ENCODE results near the gene SLC7A9.

Gene SLC7A9

DNA sequence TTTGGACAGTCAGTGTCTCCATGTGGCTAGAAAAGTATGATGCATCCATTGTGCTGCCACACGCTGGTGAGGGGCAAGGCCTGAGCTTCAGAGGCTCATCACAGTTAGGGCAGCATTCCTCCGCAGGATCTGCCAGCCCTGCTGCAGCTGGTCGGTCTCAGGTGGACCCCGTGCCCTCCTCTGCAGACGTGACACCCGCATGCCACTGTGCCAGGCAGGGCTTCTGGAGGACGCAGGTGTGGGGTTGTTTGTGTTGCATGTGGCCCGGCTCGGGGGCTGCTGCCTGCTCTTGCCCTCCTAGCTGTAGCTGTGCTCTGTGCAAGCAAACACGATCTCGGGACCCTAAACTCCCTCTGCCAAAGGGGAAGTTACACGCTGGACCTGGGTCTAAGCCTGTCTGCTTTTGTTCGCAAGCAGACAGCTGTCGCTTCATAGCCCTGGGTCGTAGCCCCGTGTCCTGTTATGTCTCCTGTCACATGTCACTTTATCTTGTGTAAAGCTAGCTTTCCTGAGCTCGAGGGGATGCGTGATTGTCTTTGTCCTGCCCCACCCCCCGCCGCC lies 45.3 kb downstream of the SLC7A9 start:
- TF ChIP-seq, protein P1, sequence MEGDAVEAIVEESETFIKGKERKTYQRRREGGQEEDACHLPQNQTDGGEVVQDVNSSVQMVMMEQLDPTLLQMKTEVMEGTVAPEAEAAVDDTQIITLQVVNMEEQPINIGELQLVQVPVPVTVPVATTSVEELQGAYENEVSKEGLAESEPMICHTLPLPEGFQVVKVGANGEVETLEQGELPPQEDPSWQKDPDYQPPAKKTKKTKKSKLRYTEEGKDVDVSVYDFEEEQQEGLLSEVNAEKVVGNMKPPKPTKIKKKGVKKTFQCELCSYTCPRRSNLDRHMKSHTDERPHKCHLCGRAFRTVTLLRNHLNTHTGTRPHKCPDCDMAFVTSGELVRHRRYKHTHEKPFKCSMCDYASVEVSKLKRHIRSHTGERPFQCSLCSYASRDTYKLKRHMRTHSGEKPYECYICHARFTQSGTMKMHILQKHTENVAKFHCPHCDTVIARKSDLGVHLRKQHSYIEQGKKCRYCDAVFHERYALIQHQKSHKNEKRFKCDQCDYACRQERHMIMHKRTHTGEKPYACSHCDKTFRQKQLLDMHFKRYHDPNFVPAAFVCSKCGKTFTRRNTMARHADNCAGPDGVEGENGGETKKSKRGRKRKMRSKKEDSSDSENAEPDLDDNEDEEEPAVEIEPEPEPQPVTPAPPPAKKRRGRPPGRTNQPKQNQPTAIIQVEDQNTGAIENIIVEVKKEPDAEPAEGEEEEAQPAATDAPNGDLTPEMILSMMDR (IDR thresholded peaks at IDR 0.05; ENCODE audit: unreplicated experiment in 3 of 3), result no peak
- H3K27me3 Mint-ChIP-seq (ENCODE audit: low read depth), result peaks cover 13% of the 10 kb centered on the region
- peak overlapping the region in 2 of 3 experiments; percentile 2 to 35 for H3K4me3 Mint-ChIP-seq

GRCh38 chr19:32823747-32824102 lies 45.8 kb downstream of the SLC7A9 start:
- H3K4me1 Mint-ChIP-seq, result peaks cover 13% of the 10 kb centered on the region
- H3K27me3 Mint-ChIP-seq (ENCODE audit: low read depth), result peaks cover 13% of the 10 kb centered on the region
- no peaks in the 10 kb centered on the region for H3K36me3 Mint-ChIP-seq (ENCODE audit: low read depth)
- TF ChIP-seq, protein P1 (IDR thresholded peaks at IDR 0.05; ENCODE audit: unreplicated experiment in 3 of 3), result no peak
- no peak overlapping the region for H3K4me3 Mint-ChIP-seq
- H3K9me3 Mint-ChIP-seq, result no peaks in the 10 kb centered on the region
- H3K27ac Mint-ChIP-seq, result no peak overlapping the region

More for the DNA sequence above, 45.3 kb downstream of the SLC7A9 start:
- Mint-ChIP-seq H3K4me1 (peaks cover 13% of the 10 kb centered on the region), H3K36me3 (ENCODE audit: low read depth) (peaks cover under 1% of the 10 kb centered on the region), H3K27ac (peak overlapping the region in 1 of 3 experiments; percentile 40), H3K9me3 (no peaks in the 10 kb centered on the region)

- H3K4me3 Mint-ChIP-seq, result no peak overlapping the region
- no peaks in the 10 kb centered on the region for H3K9me3 Mint-ChIP-seq
- H3K27ac Mint-ChIP-seq, result no peak overlapping the region
- peaks cover 13% of the 10 kb centered on the region for H3K27me3 Mint-ChIP-seq (ENCODE audit: low read depth)
- H3K4me1 Mint-ChIP-seq, result peaks cover 13% of the 10 kb centered on the region
- no peaks in the 10 kb centered on the region for H3K36me3 Mint-ChIP-seq (ENCODE audit: low read depth)
- TF ChIP-seq, protein P1 (IDR thresholded peaks at IDR 0.05; ENCODE audit: unreplicated experiment in 3 of 3), result no peak
Observed at GRCh38 chr19:32822916-32823746, 46.4 kb downstream of the SLC7A9 start.

DNA sequence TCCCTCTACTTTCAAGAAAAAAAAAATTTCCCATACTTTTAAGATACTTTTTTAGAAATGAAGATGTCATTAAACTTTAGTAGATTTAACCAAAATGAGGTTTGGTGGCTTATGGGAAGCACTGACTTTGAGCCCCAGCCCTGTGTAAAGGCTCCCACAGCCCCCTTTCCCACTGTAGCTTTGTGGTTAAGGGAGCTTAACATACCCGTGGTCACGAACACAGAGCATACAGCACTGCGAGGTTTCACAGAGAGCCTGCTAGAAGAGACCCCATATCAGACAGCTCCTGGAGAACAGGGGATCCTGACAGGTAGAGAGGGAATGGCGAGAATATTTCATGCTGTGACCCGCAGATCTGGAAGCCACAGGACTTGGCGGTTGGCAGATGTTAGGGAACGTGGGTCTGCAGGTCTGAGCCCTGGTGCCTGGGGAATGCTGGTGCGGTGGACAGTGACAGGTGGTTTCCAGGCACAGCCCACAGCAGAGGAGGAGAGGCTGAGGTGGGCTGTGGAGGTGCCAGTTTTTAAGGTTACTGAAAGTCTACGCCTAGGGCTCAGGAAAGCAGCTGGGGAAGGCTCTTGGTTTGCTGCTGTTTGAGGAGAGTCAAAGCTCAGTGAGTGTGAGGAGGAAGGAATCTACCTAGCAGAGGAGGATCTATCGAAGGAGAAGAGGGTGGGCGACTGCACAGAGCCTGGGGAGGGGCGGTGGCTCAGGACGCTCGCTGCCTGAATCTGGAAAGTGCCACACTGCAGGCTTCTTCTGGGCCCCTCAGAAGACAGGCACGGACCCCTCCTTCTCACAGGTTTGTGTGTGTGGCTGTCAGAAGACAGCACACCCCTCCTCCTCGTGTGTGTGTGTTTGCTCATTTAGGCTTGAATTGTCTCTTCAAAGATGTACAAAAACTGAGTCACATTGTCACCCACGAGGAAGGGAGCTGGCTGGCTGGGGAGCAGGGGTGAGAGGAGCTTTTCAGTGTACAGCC lies 49.9 kb downstream of the SLC7A9 start:
- Mint-ChIP-seq H3K4me1 (peaks cover 7% of the 10 kb centered on the region), H3K27ac (no peak overlapping the region), H3K4me3 (no peak overlapping the region), H3K27me3 (ENCODE audit: low read depth) (peaks cover 20% of the 10 kb centered on the region), H3K36me3 (ENCODE audit: low read depth) (no peaks in the 10 kb centered on the region), H3K9me3 (no peaks in the 10 kb centered on the region)
- TF ChIP-seq, protein P1 (IDR thresholded peaks at IDR 0.05; ENCODE audit: unreplicated experiment in 3 of 3), result no peak

DNA sequence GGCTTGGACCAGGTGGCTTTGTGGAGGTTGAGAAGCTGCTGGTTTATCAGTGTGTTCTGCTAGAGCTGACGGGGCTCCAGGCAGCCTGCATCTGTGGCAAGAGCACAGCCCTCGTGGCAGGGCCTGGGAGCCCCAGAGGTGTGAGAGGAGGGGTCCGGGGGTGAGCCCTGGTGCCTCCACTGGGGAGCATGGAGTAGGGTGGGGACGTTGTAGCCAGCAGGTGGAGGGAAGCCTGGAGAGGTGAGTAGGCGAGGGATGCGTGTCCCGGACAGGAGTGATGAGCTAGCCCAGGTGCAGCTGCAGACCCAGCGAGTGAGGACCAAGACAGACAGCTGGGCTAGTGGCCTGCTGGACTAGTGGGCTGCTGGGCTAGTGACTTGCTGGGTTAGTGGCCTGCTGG lies 51.0 kb downstream of the SLC7A9 start:
- H3K27ac Mint-ChIP-seq, result no peak overlapping the region
- no peaks in the 10 kb centered on the region for H3K9me3 Mint-ChIP-seq
- peaks cover 5% of the 10 kb centered on the region for H3K4me1 Mint-ChIP-seq
- no peak overlapping the region for H3K4me3 Mint-ChIP-seq
- no peaks in the 10 kb centered on the region for H3K36me3 Mint-ChIP-seq (ENCODE audit: low read depth)
- peaks cover 20% of the 10 kb centered on the region for H3K27me3 Mint-ChIP-seq (ENCODE audit: low read depth)
- TF ChIP-seq, protein P1 (IDR thresholded peaks at IDR 0.05; ENCODE audit: unreplicated experiment in 3 of 3), result no peak

Measured in nephron (organoid).